H1 (cell line): ENCODE results near the gene XPO5.

Experiments used
- CTCF ChIP-seq, 3 experiments: IDR thresholded peaks; 1 replicate in 2 of 3; 2 replicates in 1 of 3; pipeline versions ENCODE4 v1.5.1 to v1.6.1; 2011; ENCODE audit warnings: low read length in 3 of 3, mild to moderate bottlenecking in 3 of 3, inconsistent platforms in 2 of 3, low read depth in 1 of 3, moderate library complexity in 1 of 3; ENCODE audit not compliant: insufficient read depth in 1 of 3; ENCODE audit errors: control extremely low read depth in 1 of 3
- EP300 ChIP-seq, 2 experiments: IDR thresholded peaks; 1 replicate in 1 of 2; 2 replicates in 1 of 2; pipeline ENCODE4 v1.6.1; 2011 to 2012; ENCODE audit warnings: low read depth in 2 of 2, low read length in 2 of 2, mild to moderate bottlenecking in 2 of 2, borderline replicate concordance in 1 of 2, inconsistent platforms in 1 of 2, moderate library complexity in 1 of 2
- EZH2 ChIP-seq: fragments of 200-600 bp; sonication (generic); IDR thresholded peaks from 2 replicates; pipeline ENCODE4 v1.7.1; 2012; ENCODE audit warnings: low read depth, mild to moderate bottlenecking, moderate library complexity, low read length, inconsistent platforms; ENCODE audit not compliant: severe bottlenecking
- MAX ChIP-seq: IDR thresholded peaks from 2 replicates; pipeline ENCODE4 v1.6.1; 2012; ENCODE audit warnings: inconsistent platforms
- POLR2A ChIP-seq, 2 experiments: IDR thresholded peaks; 1 replicate in 1 of 2; 2 replicates in 1 of 2; pipeline ENCODE4 v1.6.1; 2011; ENCODE audit warnings: low read depth in 2 of 2, low read length in 2 of 2, mild to moderate bottlenecking in 2 of 2; ENCODE audit errors: control extremely low read depth in 1 of 2
- RAD21 ChIP-seq, 2 experiments: IDR thresholded peaks in 1 of 2; conservative IDR thresholded peaks in 1 of 2; 2 replicates each; pipeline ENCODE4 v1.6.1; 2011; ENCODE audit warnings: low read depth in 2 of 2, low read length in 2 of 2, improper control_type of control experiment in 1 of 2, inconsistent platforms in 1 of 2, mild to moderate bottlenecking in 1 of 2, moderate library complexity in 1 of 2
- SP2 ChIP-seq: IDR thresholded peaks from 2 replicates; pipeline ENCODE4 v1.6.1; 2012; ENCODE audit warnings: mild to moderate bottlenecking, low read length, inconsistent platforms
- SP4 ChIP-seq: IDR thresholded peaks from 2 replicates; pipeline ENCODE4 v1.6.1; 2012; ENCODE audit warnings: low read length, inconsistent platforms
- USF2 ChIP-seq: IDR thresholded peaks from 2 replicates; pipeline ENCODE4 v1.6.1; 2011; ENCODE audit warnings: low read length, improper control_type of control experiment

GRCh38 chr6:43532201-43532600 lies 43.6 kb downstream of the XPO5 start:
- TF ChIP-seq POLR2A (IDR thresholded peaks at IDR 0.05; ENCODE audit: control extremely low read depth in 1 of 2, low read depth in 2 of 2, low read length in 2 of 2) (no peak), MAX (no peak), SP4 (no peak), SP2 (no peak), EP300 (IDR thresholded peaks at IDR 0.05; ENCODE audit: borderline replicate concordance in 1 of 2, low read depth in 2 of 2, low read length in 2 of 2) (no peak), RAD21 (IDR thresholded peaks at IDR 0.05 in 1 of 2, conservative IDR thresholded peaks at IDR 0.05 in 1 of 2; ENCODE audit: low read depth in 2 of 2, low read length in 2 of 2) (no peak), CTCF (IDR thresholded peaks at IDR 0.05; ENCODE audit: control extremely low read depth in 1 of 3, insufficient read depth in 1 of 3, low read depth in 1 of 3, low read length in 3 of 3) (no peak), EZH2 (no peak), USF2 (no peak)
